Colonic mucosa (tissue), 4 donors: Measurements from ENCODE around the gene OTOS. TPM values are rescaled to one million over a fixed set of nuclear protein-coding genes. Genes with fewer than 3 reads are reported as not detected.

Source experiments
- DNase-seq: peaks from one replicate; pipeline ENCODE4 v3.0.0-alpha.2; 2020
- H3K27ac ChIP-seq: fragments of 200-600 bp; one replicate; pipeline ENCODE4 v1.8.0; 2021
- H3K27me3 ChIP-seq: fragments of 200-600 bp; one replicate; pipeline ENCODE4 v1.8.0; 2021
- H3K36me3 ChIP-seq: fragments of 200-600 bp; one replicate; pipeline ENCODE4 v1.8.0; 2021
- H3K4me1 ChIP-seq: fragments of 200-600 bp; one replicate; pipeline ENCODE4 v1.8.0; 2021; ENCODE audit warnings: mild to moderate bottlenecking
- H3K4me3 ChIP-seq: fragments of 200-600 bp; one replicate; pipeline ENCODE4 v1.8.0; 2021
- H3K9ac ChIP-seq, 2 donors: one replicate each; pipeline ENCODE4 v1.7.0; 2013; ENCODE audit warnings: control low read depth in 2 of 2, low read depth in 2 of 2, low read length in 2 of 2
- H3K9me3 ChIP-seq: fragments of 200-600 bp; one replicate; pipeline ENCODE4 v1.8.0; 2021
- intact Hi-C: fragments of 100-400 bp; cut with DNase I; formaldehyde crosslinking; loops from one replicate; pipeline ENCODE4 v1.14.1; 2022
- total RNA-seq, 2 donors: library from RNA; stranded (reverse); fragmentation: NEBNext Ultra II Directional in 1 of 2; extraction: Animal tissue kit (Norgen Biotek cat#: 25700) in 1 of 2; gene quantifications; one replicate each; pipeline ENCODE4 v1.2.1, GENCODE V29; 2021
- TF ChIP-seq, protein P1 (sequence below): fragments of 200-600 bp; IDR thresholded peaks from one replicate; pipeline ENCODE4 v1.8.0; 2022; ENCODE audit warnings: antibody characterized with exemption, mild to moderate bottlenecking
- donor health status: healthy.
- donor health status: DM: no; HTN: no; CAD: no.
- donor health status: DM: no; HTN: no; CAD: no.

Gene OTOS
- total RNA-seq, 2 donors from 2014 or later = not detected

DNA sequence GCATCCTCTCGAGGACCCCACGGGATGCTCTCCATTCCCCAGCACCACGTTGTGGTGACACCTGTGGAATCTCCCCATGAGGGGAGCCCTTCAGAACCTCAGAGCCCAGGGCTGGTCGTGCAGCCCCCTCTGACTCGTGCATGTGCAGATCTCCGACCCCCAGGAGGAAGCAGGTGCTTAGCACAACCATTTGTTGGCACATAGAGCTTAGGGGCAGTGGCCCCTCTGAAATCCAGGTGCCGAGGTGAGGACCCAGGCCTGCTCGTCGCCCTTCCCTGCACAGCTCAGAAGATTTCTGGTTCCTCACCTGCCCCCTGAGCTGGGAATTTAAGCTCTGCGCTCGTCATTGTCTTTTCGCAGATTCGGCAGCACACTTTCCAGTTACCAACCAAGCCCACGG is 1.3 kb upstream of the OTOS start:
- intact Hi-C loops = loop anchor here (10.0 kb wide), 1 partner anchor 1107 kb away; no protein-coding TSS in a partner anchor
- Histone ChIP-seq H3K9me3 (no peaks in the 10 kb centered on the region), H3K27ac (no peak overlapping the region), H3K36me3 (no peaks in the 10 kb centered on the region), H3K4me3 (no peak overlapping the region), H3K9ac (no peak overlapping the region), H3K4me1 (no peaks in the 10 kb centered on the region), H3K27me3 (no peaks in the 10 kb centered on the region)
- DNase-seq = no peak
- TF ChIP-seq, protein P1, sequence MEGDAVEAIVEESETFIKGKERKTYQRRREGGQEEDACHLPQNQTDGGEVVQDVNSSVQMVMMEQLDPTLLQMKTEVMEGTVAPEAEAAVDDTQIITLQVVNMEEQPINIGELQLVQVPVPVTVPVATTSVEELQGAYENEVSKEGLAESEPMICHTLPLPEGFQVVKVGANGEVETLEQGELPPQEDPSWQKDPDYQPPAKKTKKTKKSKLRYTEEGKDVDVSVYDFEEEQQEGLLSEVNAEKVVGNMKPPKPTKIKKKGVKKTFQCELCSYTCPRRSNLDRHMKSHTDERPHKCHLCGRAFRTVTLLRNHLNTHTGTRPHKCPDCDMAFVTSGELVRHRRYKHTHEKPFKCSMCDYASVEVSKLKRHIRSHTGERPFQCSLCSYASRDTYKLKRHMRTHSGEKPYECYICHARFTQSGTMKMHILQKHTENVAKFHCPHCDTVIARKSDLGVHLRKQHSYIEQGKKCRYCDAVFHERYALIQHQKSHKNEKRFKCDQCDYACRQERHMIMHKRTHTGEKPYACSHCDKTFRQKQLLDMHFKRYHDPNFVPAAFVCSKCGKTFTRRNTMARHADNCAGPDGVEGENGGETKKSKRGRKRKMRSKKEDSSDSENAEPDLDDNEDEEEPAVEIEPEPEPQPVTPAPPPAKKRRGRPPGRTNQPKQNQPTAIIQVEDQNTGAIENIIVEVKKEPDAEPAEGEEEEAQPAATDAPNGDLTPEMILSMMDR = no peak

DNA sequence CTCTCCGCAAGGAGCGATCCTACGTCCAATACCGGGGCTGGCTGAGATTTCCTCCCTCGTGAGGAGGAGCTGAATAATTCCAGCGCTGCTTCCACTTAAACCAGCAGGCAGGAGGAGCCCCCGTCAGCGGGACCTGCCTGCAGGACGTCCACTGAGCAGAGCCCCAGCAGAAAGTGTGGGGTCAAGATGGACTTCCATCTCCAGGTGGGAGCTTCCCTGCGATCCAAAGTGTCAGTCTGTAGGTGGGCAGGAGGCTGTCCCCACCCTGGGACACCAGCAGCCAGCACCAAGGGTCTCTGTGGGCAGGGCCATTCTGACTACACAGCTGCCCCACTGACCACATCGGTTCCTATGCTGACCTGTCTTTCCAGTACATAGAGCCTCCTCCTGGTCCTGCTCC is 462 bp upstream of the OTOS start:
- H3K36me3 ChIP-seq = no peaks in the 10 kb centered on the region
- no peak for DNase-seq
- no peak overlapping the region for H3K9ac ChIP-seq
- H3K4me3 ChIP-seq = no peak overlapping the region
- no peaks in the 10 kb centered on the region for H3K27me3 ChIP-seq
- no peaks in the 10 kb centered on the region for H3K4me1 ChIP-seq
- TF ChIP-seq, protein P1 = no peak
- intact Hi-C loops = loop anchor here (10.0 kb wide), 1 partner anchor 1106 kb away; no protein-coding TSS in a partner anchor
- H3K9me3 ChIP-seq = no peaks in the 10 kb centered on the region
- H3K27ac ChIP-seq = no peak overlapping the region

DNA sequence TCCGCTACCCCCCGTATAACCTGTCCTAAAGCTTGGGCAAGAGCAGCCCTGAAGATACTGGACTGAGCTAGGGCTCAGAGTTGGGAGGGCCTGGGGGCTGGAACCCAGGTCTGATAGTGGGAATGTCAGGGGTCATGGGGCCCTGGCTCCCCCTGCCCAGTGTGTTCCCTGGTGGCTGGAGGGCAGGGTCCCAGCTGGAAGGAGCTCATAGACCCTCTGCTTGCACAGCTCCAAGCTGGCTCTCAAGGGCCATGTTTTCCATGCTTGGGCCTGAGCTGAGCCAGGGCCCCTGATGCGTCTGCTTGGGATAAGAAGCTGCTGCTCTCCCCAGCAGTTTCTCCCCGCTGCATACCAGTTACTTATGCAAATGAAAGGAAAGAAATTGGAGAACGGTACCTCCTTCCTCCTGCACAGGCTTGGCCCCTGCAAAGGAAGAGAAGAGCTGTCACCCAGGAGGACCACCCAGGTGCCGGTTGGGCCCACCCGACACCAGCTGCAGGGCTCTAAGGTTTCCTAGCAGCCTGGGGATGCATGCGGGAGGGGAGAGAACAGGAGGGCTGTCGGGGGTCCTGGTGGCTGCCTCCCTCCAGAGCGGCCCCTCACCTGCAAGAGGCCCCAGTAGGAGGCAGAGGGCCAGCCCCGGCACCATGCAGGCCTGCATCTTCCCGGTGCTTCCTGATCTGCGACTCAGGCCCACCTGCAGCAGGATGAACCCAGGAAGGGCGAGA is 628 bp downstream of the OTOS start:
- Histone ChIP-seq H3K4me1 (peaks cover 6% of the 10 kb centered on the region), H3K9ac (no peak overlapping the region), H3K9me3 (no peaks in the 10 kb centered on the region), H3K36me3 (no peaks in the 10 kb centered on the region), H3K4me3 (no peak overlapping the region), H3K27me3 (no peaks in the 10 kb centered on the region), H3K27ac (no peak overlapping the region)
- TF ChIP-seq, protein P1 = no peak
- DNase-seq = no peak
- intact Hi-C loops = loop anchor here (10.0 kb wide), 1 partner anchor 1105 kb away; no protein-coding TSS in a partner anchor

DNA sequence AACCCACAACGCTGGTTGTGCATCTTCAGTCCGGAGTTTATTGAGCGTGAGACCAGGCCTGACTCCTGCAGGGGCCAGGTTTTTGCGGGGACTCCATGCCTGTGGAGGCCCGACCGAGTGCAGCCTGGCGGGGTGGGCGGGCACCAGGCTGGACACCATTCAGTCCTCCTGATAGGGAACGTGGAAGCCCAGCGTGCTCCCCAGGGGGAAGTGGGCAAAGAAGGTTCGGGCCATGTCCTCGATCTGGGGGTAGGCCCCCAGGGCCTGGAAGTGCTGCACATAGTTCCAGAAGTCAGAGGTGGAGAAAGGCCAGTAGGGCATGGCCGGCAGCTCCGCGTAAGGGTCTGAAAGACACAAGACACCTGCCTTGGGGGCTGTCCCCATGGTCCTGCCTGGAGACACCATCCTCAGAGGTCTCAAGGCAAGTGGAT is 1.4 kb downstream of the OTOS start:
- peaks cover 6% of the 10 kb centered on the region for H3K4me1 ChIP-seq

DNA sequence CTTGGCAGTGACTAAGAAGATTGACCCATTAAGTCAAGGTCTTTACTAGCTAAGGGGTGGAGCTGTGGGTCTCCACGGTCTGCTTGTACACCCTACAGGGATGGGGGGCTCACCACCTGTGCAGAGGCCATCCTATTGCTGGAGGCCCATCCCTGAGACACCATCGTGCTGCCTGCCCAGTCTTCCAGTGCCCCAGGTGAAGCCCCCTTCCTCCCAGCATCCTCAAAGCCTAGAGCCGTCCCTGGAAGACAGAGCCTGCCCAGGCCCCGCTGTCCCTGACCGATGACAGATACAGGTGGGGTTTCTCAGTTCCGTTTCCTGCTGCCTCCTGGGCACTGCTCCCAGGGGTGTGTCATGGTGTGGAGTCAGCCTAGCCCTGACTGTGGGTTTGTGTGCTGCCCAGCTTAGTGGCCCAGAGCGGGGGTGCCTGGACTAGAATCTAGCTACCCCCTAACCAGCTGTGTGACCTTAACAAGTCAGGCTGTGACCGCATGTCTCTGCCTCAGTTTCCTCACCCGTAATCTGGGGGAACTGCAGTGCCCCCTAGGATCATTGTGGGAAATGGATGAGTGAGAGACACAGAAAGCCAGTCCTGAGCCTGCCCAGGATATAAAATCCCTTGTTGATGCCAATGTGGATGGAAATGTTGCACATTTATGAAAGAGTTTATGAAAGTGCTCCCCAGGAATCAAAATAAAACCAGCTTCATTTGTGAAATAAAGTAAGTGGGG is 2.0 kb downstream of the OTOS start:
- peak; percentile 30 for DNase-seq
- intact Hi-C loops = no loop called here
- TF ChIP-seq, protein P1 = no peak

More for the DNA sequence above, 1.4 kb downstream of the OTOS start:
- intact Hi-C loops = no loop called here
- TF ChIP-seq, protein P1 = no peak
- Histone ChIP-seq H3K36me3 (no peaks in the 10 kb centered on the region), H3K4me3 (no peak overlapping the region), H3K9ac (no peak overlapping the region), H3K27ac (no peak overlapping the region), H3K27me3 (no peaks in the 10 kb centered on the region), H3K9me3 (no peaks in the 10 kb centered on the region)
- DNase-seq = no peak

More for the DNA sequence above, 2.0 kb downstream of the OTOS start:
- H3K4me1 ChIP-seq = peaks cover 6% of the 10 kb centered on the region
- H3K9ac ChIP-seq = no peak overlapping the region
- no peak overlapping the region for H3K27ac ChIP-seq
- H3K9me3 ChIP-seq = no peaks in the 10 kb centered on the region
- H3K4me3 ChIP-seq = no peak overlapping the region
- H3K27me3 ChIP-seq = no peaks in the 10 kb centered on the region
- H3K36me3 ChIP-seq = no peaks in the 10 kb centered on the region
